ENCODE measurements around the gene METTL8.

Gene METTL8

DNA sequence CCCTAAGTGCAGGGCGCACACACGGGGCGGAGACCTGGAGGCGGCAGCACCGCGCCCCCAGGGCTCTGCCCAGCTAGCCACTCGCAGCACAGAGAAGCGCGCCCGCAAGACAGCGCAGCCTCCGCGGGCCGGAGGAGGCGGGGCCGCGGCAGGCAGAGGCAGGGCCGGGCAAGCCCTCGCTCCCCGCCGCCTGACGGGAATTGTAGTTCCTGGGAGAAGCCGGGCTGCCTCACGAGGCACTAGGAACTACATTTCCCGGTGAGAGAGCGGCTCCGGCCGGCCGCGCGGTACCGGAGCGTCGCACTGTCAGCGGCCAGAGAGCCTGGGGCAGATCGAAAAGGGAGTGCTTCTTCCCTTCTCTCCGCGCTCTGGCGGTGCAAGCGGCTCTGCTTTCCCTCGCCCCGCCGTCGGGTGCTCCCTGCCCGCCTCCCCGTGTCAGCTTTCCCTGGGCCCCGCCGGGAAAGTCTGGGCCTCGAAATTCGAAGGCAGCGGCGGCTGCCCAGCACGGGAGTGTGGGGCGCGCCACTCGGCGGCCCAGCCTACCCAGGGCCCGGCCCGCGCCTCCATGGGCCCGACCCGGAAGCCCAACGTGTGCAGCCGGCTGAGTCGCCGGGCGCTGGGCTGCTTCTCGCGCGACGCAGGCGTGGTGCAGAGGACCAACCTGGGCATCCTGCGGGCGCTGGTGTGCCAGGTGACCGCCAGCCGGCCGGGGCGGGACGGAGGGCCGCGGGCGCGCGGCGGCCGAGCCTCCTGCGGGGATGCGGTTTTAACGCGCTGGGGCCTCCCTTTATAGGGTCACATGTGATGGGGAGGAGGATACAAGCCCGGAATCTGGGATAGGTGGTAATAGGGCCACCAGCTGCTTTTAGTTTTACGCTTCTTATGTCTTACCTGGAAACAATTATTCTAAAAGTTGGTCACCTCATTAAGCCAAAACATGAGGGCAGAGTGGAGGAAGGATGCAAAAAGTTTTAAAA lies 511 bp upstream of the METTL8 start, which contains the start of gene DCAF17:
Gene DCAF17, plus strand, starts transcription at position 214 of the 977 bp plus-strand sequence. Its CDS starts 352 bp downstream, at position 566.
- Histone ChIP-seq H3K27me3 (replicated peaks; ENCODE audit: control insufficient read depth, insufficient read depth, low read length) (no peaks in the 10 kb centered on the region), H3K36me3 (ENCODE audit: control insufficient read depth, insufficient read depth, low read length) (no peaks in the 10 kb centered on the region; the same call in none of the 2 replicates), H3K4me3 (replicated peaks; ENCODE audit: low read depth, low read length) (peak within 1 kb of the TSS; percentile 86)
- TF ChIP-seq, protein P1, sequence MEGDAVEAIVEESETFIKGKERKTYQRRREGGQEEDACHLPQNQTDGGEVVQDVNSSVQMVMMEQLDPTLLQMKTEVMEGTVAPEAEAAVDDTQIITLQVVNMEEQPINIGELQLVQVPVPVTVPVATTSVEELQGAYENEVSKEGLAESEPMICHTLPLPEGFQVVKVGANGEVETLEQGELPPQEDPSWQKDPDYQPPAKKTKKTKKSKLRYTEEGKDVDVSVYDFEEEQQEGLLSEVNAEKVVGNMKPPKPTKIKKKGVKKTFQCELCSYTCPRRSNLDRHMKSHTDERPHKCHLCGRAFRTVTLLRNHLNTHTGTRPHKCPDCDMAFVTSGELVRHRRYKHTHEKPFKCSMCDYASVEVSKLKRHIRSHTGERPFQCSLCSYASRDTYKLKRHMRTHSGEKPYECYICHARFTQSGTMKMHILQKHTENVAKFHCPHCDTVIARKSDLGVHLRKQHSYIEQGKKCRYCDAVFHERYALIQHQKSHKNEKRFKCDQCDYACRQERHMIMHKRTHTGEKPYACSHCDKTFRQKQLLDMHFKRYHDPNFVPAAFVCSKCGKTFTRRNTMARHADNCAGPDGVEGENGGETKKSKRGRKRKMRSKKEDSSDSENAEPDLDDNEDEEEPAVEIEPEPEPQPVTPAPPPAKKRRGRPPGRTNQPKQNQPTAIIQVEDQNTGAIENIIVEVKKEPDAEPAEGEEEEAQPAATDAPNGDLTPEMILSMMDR (IDR thresholded peaks at IDR 0.05; ENCODE audit: insufficient read depth, low read length, poor library complexity, severe bottlenecking): no peak
- DNase-seq (ENCODE audit: extremely low read depth, insufficient read length): peak; percentile 99

DNA sequence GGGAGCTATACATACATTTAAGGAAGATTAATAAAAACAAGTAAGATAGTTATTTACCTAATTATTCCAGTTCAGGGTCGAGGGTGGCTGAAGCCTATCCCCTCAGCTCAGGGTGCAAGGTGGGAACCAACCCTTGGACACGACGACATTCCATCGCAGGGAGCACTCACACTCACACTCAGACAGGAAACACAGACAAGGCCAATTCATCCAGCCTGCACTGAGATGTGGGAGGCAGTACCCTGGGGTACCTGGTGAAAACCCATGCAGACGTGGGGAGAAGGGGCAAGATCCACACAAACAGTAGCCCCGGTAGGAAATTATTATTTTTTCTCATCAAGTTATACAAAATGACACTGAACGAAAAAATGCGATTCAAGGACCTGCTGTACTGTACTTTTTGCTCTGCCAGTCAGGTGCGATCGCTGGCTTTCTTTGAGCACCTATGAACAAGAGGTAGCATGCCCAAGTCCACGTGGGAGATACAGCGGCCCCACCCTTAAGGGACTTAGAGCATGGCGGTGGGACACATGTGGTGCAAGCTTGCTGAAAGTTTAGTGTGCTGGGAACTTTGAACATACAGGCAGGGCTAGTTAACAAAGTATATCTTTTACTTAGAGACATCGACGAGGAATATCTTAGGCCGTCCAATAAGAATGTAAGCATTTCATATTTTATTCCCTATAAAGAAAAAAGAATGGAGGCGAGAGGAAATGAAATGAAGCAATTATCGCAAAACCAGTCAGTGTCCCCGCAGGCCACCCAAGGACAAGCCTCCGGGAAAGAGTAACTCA lies 624 bp downstream of the METTL8 start:
- H3K27me3 ChIP-seq (replicated peaks; ENCODE audit: control insufficient read depth, insufficient read depth, low read length): no peaks in the 10 kb centered on the region
- peak overlapping the region; percentile 86 for H3K4me3 ChIP-seq (replicated peaks; ENCODE audit: low read depth, low read length)
- DNase-seq (ENCODE audit: extremely low read depth, insufficient read length): peak; percentile 46
- H3K36me3 ChIP-seq (ENCODE audit: control insufficient read depth, insufficient read depth, low read length): no peaks in the 10 kb centered on the region; the same call in none of the 2 replicates
- TF ChIP-seq, protein P1 (IDR thresholded peaks at IDR 0.05; ENCODE audit: insufficient read depth, low read length, poor library complexity, severe bottlenecking): no peak

DNA sequence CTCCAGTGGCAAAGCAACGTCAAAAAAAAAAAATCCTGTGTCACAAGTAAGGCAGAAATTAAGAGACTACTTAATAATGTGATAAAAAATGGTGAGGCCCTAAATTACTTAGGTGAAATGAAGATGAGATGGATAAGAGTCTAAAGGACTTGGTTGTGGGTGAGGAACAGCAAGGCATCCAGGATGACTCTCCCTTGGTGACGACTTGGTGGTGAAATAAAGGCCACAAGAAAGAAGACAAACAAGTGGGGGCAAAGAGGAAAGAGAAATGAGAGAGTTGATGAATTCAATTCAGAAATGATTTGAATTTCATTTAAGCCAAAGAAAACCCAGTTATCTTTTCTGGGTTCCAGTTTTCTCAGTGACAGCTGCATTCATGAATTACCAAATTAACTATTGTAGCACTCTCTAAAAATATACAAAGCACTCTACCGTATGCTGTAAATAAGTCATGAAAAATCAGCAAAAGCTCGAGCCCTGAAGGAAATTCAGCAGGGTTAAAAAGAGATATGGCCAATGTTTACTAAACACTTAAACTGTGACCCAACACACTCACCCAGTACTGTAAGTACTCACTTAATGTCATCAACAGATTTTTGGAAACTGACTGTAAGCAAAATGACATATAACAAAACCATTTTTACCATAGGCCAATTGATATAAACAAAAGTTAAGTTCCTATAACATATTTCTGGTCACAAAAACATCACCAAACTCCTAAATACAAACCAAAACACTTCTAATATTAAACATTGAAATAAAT lies 1.4 kb downstream of the METTL8 start:
- TF ChIP-seq, protein P1 (IDR thresholded peaks at IDR 0.05; ENCODE audit: insufficient read depth, low read length, poor library complexity, severe bottlenecking): no peak
- Histone ChIP-seq H3K4me3 (replicated peaks; ENCODE audit: low read depth, low read length) (peak overlapping the region; percentile 86), H3K27me3 (replicated peaks; ENCODE audit: control insufficient read depth, insufficient read depth, low read length) (no peaks in the 10 kb centered on the region), H3K36me3 (ENCODE audit: control insufficient read depth, insufficient read depth, low read length) (no peaks in the 10 kb centered on the region; the same call in none of the 2 replicates)
- no peak for DNase-seq (ENCODE audit: extremely low read depth, insufficient read length)

DNA sequence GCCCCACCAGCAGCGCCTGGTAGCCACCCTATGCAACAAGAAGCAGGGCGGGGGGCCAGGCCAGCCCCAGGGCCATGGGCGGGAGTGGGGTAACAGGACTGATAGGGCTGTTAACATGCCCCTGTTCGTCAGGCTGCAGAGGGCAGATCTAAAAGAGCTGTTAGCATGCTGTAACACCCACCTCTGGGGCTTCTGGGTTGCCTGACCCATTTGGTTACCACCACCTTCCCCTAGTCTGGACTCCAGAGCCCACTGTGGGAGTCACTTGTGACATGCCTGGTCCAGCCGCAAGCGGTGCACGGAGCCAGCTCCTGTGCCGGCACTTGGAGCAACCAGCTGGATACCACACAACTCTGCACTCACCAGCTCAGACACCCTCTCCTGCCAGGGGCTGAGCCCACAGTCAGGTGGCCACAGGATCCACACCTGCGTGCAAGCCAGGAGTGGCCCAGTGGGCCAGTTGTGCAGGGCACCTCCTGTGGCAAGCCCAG lies 2.1 kb downstream of the METTL8 start:
- Histone ChIP-seq H3K36me3 (ENCODE audit: control insufficient read depth, insufficient read depth, low read length) (no peaks in the 10 kb centered on the region; the same call in 1 of the 2 replicates), H3K27me3 (replicated peaks; ENCODE audit: control insufficient read depth, insufficient read depth, low read length) (no peaks in the 10 kb centered on the region), H3K4me3 (replicated peaks; ENCODE audit: low read depth, low read length) (peak overlapping the region; percentile 86)
- no peak for DNase-seq (ENCODE audit: extremely low read depth, insufficient read length)
- TF ChIP-seq, protein P1 (IDR thresholded peaks at IDR 0.05; ENCODE audit: insufficient read depth, low read length, poor library complexity, severe bottlenecking): no peak

Measured in GM06990 (cell line).